ENCODE data around the gene LFNG. TPM values are rescaled to one million over a fixed set of nuclear protein-coding genes. Genes with fewer than 3 reads are reported as not detected.

LFNG gene
- total and polyA plus RNA-seq, 9 of the 15 experiments (the other 6 are each of a cell fraction or from before 2014, with no cell fraction given) = 0.03 to 0.89 (median 0.25) TPM; not detected in 1

- TF ChIP-seq ZNF175 (CRISPR knock-in tag; IDR thresholded peaks at IDR 0.05; ENCODE audit: low read depth) (no peak), ZBTB34 (CRISPR knock-in tag; IDR thresholded peaks at IDR 0.05) (no peak)
Observed at GRCh38 chr7:2474813-2475677, 44.5 kb upstream of the LFNG start (continued).

GRCh38 chr7:2475678-2476015 is 43.9 kb upstream of the LFNG start:
- TF ChIP-seq ZNF57 (CRISPR knock-in tag; IDR thresholded peaks at IDR 0.05) = no peak
- no peak for TF ChIP-seq ZNF561 (CRISPR knock-in tag; conservative IDR thresholded peaks at IDR 0.05)
- H2AFZ ChIP-seq (ENCODE audit: low read depth, low read length) = no peak overlapping the region
- no peak overlapping the region for H3K9ac ChIP-seq (ENCODE audit: insufficient read depth in 1 of 2, low read depth in 2 of 2, low read length in 2 of 2)
- intact Hi-C loops (cut with micrococcal nuclease) = loop anchor here (5.0 to 10.0 kb wide), 2 partner anchors 92 to 189 kb away; no protein-coding TSS in a partner anchor
- DNase-seq (ENCODE audit: extremely low read depth in 1 of 4, low spot score in 3 of 4) (no peak), ATAC-seq (no peak), FAIRE-seq (no peak)
- H4K20me1 ChIP-seq (replicated peaks; ENCODE audit: control insufficient read depth, insufficient read depth, low read length) = peaks cover 23% of the 10 kb centered on the region
- H3K9me3 ChIP-seq (replicated peaks; ENCODE audit: control insufficient read depth, insufficient read depth, low read depth, low read length) = no peaks in the 10 kb centered on the region
- H3K4me1 ChIP-seq (replicated peaks in 1 of 2; ENCODE audit: control insufficient read depth in 2 of 2, insufficient read depth in 2 of 2, low read length in 2 of 2) = peaks cover 0 to 59% of the 10 kb centered on the region in 2 experiments; a peak in 3 of 5 replicates
- WGBS (ENCODE audit: insufficient coverage, low coverage, missing lambda C conversion rate) = 9% methylated on average over 12 of the region's 18 CpGs
- H3K27ac ChIP-seq (ENCODE audit: extremely low read depth, low read depth, low read length) = no peak overlapping the region
- H3K36me3 ChIP-seq (ENCODE audit: control insufficient read depth, insufficient read depth, low read length) = no peaks in the 10 kb centered on the region
- H3K4me3 ChIP-seq = no peak overlapping the region
- H3K27me3 ChIP-seq (ENCODE audit: control insufficient read depth in 2 of 2, insufficient read depth in 2 of 2, low read length in 2 of 2) = peaks cover 15 to 38% of the 10 kb centered on the region in 2 experiments; a peak in 4 of 5 replicates
- CTCF ChIA-PET (ENCODE audit: low intra/inter-chr PET ratio) = no interaction called here
- in situ Hi-C loops (cut with MboI) = no loop called here
- H3K79me2 ChIP-seq (ENCODE audit: control insufficient read depth, insufficient read depth, low read length) = no peaks in the 10 kb centered on the region
- no peaks in the 10 kb centered on the region for H3K9me1 ChIP-seq (ENCODE audit: control insufficient read depth, insufficient read depth, low read length)
- POLR2A ChIA-PET = no interaction called here
- H3K4me2 ChIP-seq (ENCODE audit: insufficient read depth, low read length) = no peak overlapping the region
- no TSS peak for BruUV-seq (replicated peaks)
